Endothelial cell of umbilical vein (primary cell): ENCODE data around the gene PON1. TPM values are rescaled to one million over a fixed set of nuclear protein-coding genes. Genes with fewer than 3 reads are reported as not detected.

Source experiments
- BruUV-seq: library from RNA; stranded (reverse); fragments of 400-500 nt; replicated peaks from 2 replicates; lab custom pipeline; 2021; lab: Mats Ljungman, UMichigan
- CTCF ChIA-PET: fragments of 300-600, 350-600 bp; sonication (Branson Sonifier 250); formaldehyde crosslinking; loops from one replicate; lab custom pipeline; 2021; ENCODE audit warnings: antibody characterized with exemption, inconsistent platforms; lab: Charles Lee
- POLR2A ChIA-PET: fragments of 300-600, 350-600 bp; sonication (Branson Sonifier 250); formaldehyde crosslinking; loops from one replicate; lab custom pipeline; 2021; ENCODE audit warnings: antibody characterized with exemption, inconsistent platforms; lab: Charles Lee
- DNase-seq: peaks from one replicate; pipeline ENCODE4 v3.0.0-alpha.2; 2011; ENCODE audit warnings: low read depth, low spot score
- FAIRE-seq: peaks from 2 replicates; lab custom pipeline; 2011; peaks lifted over from hg19 to GRCh38; lab: Jason Lieb, UNC
- H2AFZ ChIP-seq: 2 replicates; pipeline ENCODE4 v1.6.0; 2012; ENCODE audit warnings: low read depth, low read length, control low read depth, inconsistent platforms
- H3K27ac ChIP-seq: 2 replicates; pipeline ENCODE4 v1.5.1; 2011; ENCODE audit warnings: low read depth, mild to moderate bottlenecking, control low read depth, low read length, moderate library complexity; ENCODE audit not compliant: insufficient read depth
- H3K27me3 ChIP-seq, 2 experiments: 2 replicates each; pipeline versions ENCODE4 v1.6.0 to v1.6.1; 2011; ENCODE audit warnings: low read length in 2 of 2, mixed read lengths in 1 of 2; ENCODE audit not compliant: control insufficient read depth in 2 of 2, insufficient read depth in 2 of 2
- H3K36me3 ChIP-seq, 2 experiments: 2 replicates in 1 of 2; 3 replicates in 1 of 2; pipeline ENCODE4 v1.5.1; 2011; ENCODE audit warnings: low read length in 2 of 2, mild to moderate bottlenecking in 1 of 2, moderate library complexity in 1 of 2; ENCODE audit not compliant: control insufficient read depth in 2 of 2, insufficient read depth in 2 of 2; ENCODE audit errors: extremely low read depth in 1 of 2
- H3K4me1 ChIP-seq: 3 replicates; pipeline ENCODE4 v1.5.1; 2011; ENCODE audit warnings: mild to moderate bottlenecking, low read length; ENCODE audit not compliant: control insufficient read depth, insufficient read depth; ENCODE audit errors: extremely low read depth
- H3K4me2 ChIP-seq: 2 replicates; pipeline ENCODE4 v1.6.1; 2011; ENCODE audit warnings: low read length, control low read depth, mixed read lengths; ENCODE audit not compliant: insufficient read depth
- H3K4me3 ChIP-seq, 3 experiments: fragments of 200-600 bp in 1 of 3; sonication (generic), shearing (Covaris generic) in 1 of 3; replicated peaks in 1 of 3; 2 replicates each; pipeline ENCODE4 v1.5.1; 2011 to 2016; ENCODE audit warnings: control low read depth in 3 of 3, low read length in 3 of 3, mild to moderate bottlenecking in 2 of 3, inconsistent platforms in 1 of 3, low read depth in 1 of 3, moderate library complexity in 1 of 3; ENCODE audit not compliant: insufficient read depth in 1 of 3
- H3K79me2 ChIP-seq: 2 replicates; pipeline ENCODE4 v1.6.0; 2012; ENCODE audit warnings: low read length, inconsistent platforms; ENCODE audit not compliant: control insufficient read depth, insufficient read depth
- H3K9ac ChIP-seq: replicated peaks from 2 replicates; pipeline ENCODE3; 2011; ENCODE audit warnings: low read length, control low read depth; ENCODE audit not compliant: insufficient read depth; ENCODE audit errors: extremely low read depth
- H3K9me1 ChIP-seq: replicated peaks from 3 replicates; pipeline ENCODE4 v1.6.0; 2011; ENCODE audit warnings: mild to moderate bottlenecking, low read length; ENCODE audit not compliant: control insufficient read depth, insufficient read depth; ENCODE audit errors: extremely low read depth
- H3K9me3 ChIP-seq: replicated peaks from 2 replicates; pipeline ENCODE4 v1.5.1; 2012; ENCODE audit warnings: low read length, inconsistent platforms; ENCODE audit not compliant: control insufficient read depth, insufficient read depth
- H4K20me1 ChIP-seq: replicated peaks from 2 replicates; pipeline ENCODE3; 2011; ENCODE audit warnings: mild to moderate bottlenecking, low read length; ENCODE audit not compliant: control insufficient read depth, insufficient read depth; ENCODE audit errors: extremely low read depth
- EZH2 ChIP-seq: IDR thresholded peaks from 2 replicates; pipeline ENCODE4 v1.6.1; 2012; ENCODE audit warnings: borderline replicate concordance, low read depth, mild to moderate bottlenecking, moderate library complexity, low read length, inconsistent platforms; ENCODE audit not compliant: severe bottlenecking
- FOS ChIP-seq: IDR thresholded peaks from 2 replicates; pipeline ENCODE4 v1.6.1; 2011; ENCODE audit warnings: mild to moderate bottlenecking, low read length, moderate library complexity, borderline replicate concordance; ENCODE audit not compliant: insufficient read depth
- GATA2 ChIP-seq: IDR thresholded peaks from 2 replicates; pipeline ENCODE4 v1.7.0; 2011; ENCODE audit warnings: low read depth, mild to moderate bottlenecking, moderate library complexity, mixed read lengths, low read length; ENCODE audit not compliant: insufficient read length, insufficient read depth
- JUN ChIP-seq: IDR thresholded peaks from 2 replicates; pipeline ENCODE4 v1.6.1; 2011; ENCODE audit warnings: borderline replicate concordance, low read depth; ENCODE audit not compliant: insufficient read length, insufficient read depth
- MYC ChIP-seq: IDR thresholded peaks from one replicate; pipeline ENCODE4 v1.6.1; 2011; ENCODE audit warnings: mild to moderate bottlenecking, low read depth, low read length
- POLR2A ChIP-seq: IDR thresholded peaks from 2 replicates; pipeline ENCODE4 v1.6.1; 2012; ENCODE audit warnings: low read depth, mild to moderate bottlenecking, control low read depth, low read length
- POLR2AphosphoS5 ChIP-seq: IDR thresholded peaks from 2 replicates; pipeline ENCODE4 v1.6.1; 2012; ENCODE audit warnings: low read depth, mild to moderate bottlenecking, control low read depth, low read length, moderate library complexity; ENCODE audit not compliant: insufficient read depth
- dilution Hi-C: fragments of 300-500 bp; cut with MboI; formaldehyde crosslinking; loops from one replicate; pipeline ENCODE4 v1.15.0; 2019; ENCODE audit warnings: low sequenced_read_pairs; ENCODE audit not compliant: extremely low pct_ligation_motif_present
- intact Hi-C: fragments of 100-400 bp; cut with micrococcal nuclease; formaldehyde crosslinking; loops from one replicate; pipeline ENCODE4 v1.10.0; 2022
- polyA plus RNA-seq, 4 experiments: library from polyadenylated mRNA; depleted of rRNA in 3 of 4; stranded (reverse) in 3 of 4; unstranded in 1 of 4; fragments of >200 nt; gene quantifications; 2 replicates each; pipeline versions ENCODE4 v1.2.1 to v1.2.3, GENCODE V29; 2011 to 2012; ENCODE audit warnings: missing spikeins in 1 of 4
- total RNA-seq: library from RNA; stranded (reverse); gene quantifications from 2 replicates; pipeline ENCODE4 v1.2.3, GENCODE V29; 2021
- TF ChIP-seq, protein P1 (sequence below), 2 donors: IDR thresholded peaks; 1 replicate in 1 of 2; 2 replicates in 1 of 2; pipeline ENCODE4 v1.5.1; 2011; ENCODE audit warnings: low read length in 2 of 2, mild to moderate bottlenecking in 2 of 2, moderate library complexity in 2 of 2, control low read depth in 1 of 2, inconsistent platforms in 1 of 2, low read depth in 1 of 2; ENCODE audit not compliant: insufficient read depth in 1 of 2; ENCODE audit errors: extremely low read depth in 1 of 2
- TF ChIP-seq, protein P2 (sequence below): IDR thresholded peaks from 2 replicates; pipeline ENCODE4 v1.6.1; 2011; ENCODE audit not compliant: insufficient read depth, insufficient read length

Gene PON1
- total and polyA plus RNA-seq, 2 donors (not counting 3 experiments of a cell fraction or from before 2014, with no cell fraction given): not detected

DNA sequence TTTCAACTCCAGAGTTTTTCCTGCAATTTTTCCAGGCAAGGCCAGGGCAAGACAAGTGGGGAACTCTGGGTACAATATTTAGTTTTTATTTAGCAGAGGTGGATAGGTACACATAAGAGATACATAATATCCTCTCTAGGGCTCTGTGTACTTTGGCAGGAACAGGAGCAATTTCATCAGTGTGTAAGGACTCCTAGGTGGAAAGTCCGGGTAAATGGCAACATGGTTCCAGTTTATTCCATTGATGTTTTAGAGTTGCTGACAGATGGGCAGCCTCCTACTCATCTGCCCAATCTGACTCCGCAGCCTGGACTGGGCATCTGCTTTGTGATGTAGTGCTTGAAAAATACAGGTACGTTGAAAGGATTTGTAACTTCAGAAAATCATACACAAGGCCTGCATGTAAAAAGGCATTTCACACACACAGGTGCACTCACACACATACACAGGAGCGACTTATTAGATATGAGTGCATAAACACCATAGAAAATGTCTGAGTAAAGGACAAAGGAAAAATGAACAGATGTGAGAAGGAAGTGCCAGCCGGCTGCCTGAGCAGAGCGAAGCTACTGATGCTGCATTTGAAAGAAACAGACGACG, 5.7 kb downstream of the PON1 start:
- dilution Hi-C loops (no loop called here), intact Hi-C loops (no loop called here)
- no peaks in the 10 kb centered on the region for H3K9me1 ChIP-seq
- ChIA-PET POLR2A (no interaction called here), CTCF (no interaction called here)
- no peak overlapping the region for H3K4me2 ChIP-seq
- H3K27ac ChIP-seq: no peak overlapping the region
- H3K27me3 ChIP-seq: no peaks in the 10 kb centered on the region
- H3K4me1 ChIP-seq: no peaks in the 10 kb centered on the region
- H3K4me3 ChIP-seq: no peak overlapping the region
- H2AFZ ChIP-seq: no peak overlapping the region
- DNase-seq (no peak), FAIRE-seq (no peak)
- no peaks in the 10 kb centered on the region for H4K20me1 ChIP-seq
- BruUV-seq: no TSS peak
- H3K9ac ChIP-seq: no peak overlapping the region
- no peaks in the 10 kb centered on the region for H3K79me2 ChIP-seq
- H3K9me3 ChIP-seq: no peaks in the 10 kb centered on the region
- H3K36me3 ChIP-seq: no peaks in the 10 kb centered on the region
- no peak for TF ChIP-seq GATA2
- TF ChIP-seq, protein P1, sequence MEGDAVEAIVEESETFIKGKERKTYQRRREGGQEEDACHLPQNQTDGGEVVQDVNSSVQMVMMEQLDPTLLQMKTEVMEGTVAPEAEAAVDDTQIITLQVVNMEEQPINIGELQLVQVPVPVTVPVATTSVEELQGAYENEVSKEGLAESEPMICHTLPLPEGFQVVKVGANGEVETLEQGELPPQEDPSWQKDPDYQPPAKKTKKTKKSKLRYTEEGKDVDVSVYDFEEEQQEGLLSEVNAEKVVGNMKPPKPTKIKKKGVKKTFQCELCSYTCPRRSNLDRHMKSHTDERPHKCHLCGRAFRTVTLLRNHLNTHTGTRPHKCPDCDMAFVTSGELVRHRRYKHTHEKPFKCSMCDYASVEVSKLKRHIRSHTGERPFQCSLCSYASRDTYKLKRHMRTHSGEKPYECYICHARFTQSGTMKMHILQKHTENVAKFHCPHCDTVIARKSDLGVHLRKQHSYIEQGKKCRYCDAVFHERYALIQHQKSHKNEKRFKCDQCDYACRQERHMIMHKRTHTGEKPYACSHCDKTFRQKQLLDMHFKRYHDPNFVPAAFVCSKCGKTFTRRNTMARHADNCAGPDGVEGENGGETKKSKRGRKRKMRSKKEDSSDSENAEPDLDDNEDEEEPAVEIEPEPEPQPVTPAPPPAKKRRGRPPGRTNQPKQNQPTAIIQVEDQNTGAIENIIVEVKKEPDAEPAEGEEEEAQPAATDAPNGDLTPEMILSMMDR (IDR thresholded peaks at IDR 0.05; ENCODE audit: extremely low read depth in 1 of 2, insufficient read depth in 1 of 2, low read depth in 1 of 2, low read length in 2 of 2): no peak
- TF ChIP-seq, protein P2, sequence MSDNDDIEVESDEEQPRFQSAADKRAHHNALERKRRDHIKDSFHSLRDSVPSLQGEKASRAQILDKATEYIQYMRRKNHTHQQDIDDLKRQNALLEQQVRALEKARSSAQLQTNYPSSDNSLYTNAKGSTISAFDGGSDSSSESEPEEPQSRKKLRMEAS: no peak
- TF ChIP-seq EZH2: no peak

DNA sequence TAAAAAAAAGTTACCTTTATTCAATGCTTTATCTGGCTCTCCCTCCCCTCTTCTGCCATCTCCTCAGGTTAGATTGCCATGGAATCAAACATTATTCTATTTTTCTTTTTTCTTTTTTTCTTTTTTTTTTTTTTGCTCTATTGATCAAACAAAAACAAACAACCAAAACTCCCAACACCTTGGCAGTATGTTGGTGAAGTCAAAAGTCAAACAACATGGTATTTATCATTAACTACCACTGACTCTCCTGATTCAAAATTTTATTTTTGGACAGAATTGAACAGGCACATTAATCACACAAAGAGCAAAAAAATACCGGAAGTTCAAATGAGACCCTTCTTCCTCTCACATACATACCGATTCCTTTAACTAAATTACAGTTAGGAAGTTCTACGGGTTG, 6.4 kb downstream of the PON1 start:
- Histone ChIP-seq H3K9me3 (no peaks in the 10 kb centered on the region), H3K79me2 (no peaks in the 10 kb centered on the region), H3K4me2 (no peak overlapping the region), H2AFZ (no peak overlapping the region), H3K4me1 (no peaks in the 10 kb centered on the region), H4K20me1 (no peaks in the 10 kb centered on the region), H3K27ac (no peak overlapping the region), H3K4me3 (no peak overlapping the region), H3K9me1 (no peaks in the 10 kb centered on the region), H3K36me3 (no peaks in the 10 kb centered on the region), H3K27me3 (no peaks in the 10 kb centered on the region), H3K9ac (no peak overlapping the region)
- intact Hi-C loops: no loop called here
- POLR2A ChIA-PET: no interaction called here
- dilution Hi-C loops: no loop called here
- DNase-seq: no peak
- FAIRE-seq: no peak
- no TSS peak for BruUV-seq
- no peak for TF ChIP-seq MYC
- no peak for TF ChIP-seq GATA2
- TF ChIP-seq JUN: no peak
- TF ChIP-seq, protein P2: no peak
- no peak for TF ChIP-seq POLR2AphosphoS5
- no peak for TF ChIP-seq EZH2
- TF ChIP-seq FOS: no peak
- TF ChIP-seq, protein P1 (IDR thresholded peaks at IDR 0.05; ENCODE audit: extremely low read depth in 1 of 2, insufficient read depth in 1 of 2, low read depth in 1 of 2, low read length in 2 of 2): no peak
- TF ChIP-seq POLR2A: no peak
- CTCF ChIA-PET: interaction anchor here (0.7 kb wide), 1 partner anchor 8 kb away, joined by 3 read pairs; no protein-coding TSS in a partner anchor
